CD4-positive, alpha-beta T cell treated with Interleukin-17A for 4 hours (primary cell): ENCODE measurements around the gene ZNRF2.
"Not testable (repeated sequence)": the region's sequence is repeated elsewhere in the genome, so short reads cannot be mapped to it uniquely, and the experiment has no call there.

Experiments used
- DNase-seq: peaks from one replicate; pipeline ENCODE4 v3.0.0-alpha.2; 2020; ENCODE audit warnings: mixed read lengths

The ZNRF2 gene

DNA sequence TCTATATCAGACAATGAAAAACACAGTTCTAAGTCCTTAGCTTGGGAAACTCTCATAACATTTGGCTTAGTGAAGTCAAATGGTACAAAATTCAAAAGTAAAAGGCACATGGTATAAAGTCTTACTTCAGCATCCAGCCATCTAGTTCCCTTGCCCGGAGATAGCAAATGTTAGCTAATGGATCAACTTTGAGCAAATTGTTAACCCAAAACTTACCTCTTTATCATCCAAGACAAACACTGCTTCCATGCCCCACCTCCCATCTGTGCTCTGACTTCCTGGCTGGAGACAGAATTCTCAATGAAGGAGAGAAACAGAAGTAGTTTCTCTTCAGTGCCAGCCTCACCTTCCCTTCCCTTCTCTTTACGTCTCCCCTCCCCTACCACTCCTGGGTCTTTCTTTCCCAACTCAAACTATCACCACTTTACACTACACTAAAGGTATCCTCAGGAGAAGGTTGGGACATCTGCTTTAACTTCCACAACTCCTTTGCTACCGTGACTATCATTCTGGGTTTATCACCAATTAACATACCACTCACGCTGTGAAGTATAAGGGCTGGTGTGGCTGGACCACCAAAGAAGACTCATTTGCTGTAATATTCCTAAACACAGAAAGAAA, 21.2 kb upstream of the ZNRF2 start:
- no peak for DNase-seq

DNA sequence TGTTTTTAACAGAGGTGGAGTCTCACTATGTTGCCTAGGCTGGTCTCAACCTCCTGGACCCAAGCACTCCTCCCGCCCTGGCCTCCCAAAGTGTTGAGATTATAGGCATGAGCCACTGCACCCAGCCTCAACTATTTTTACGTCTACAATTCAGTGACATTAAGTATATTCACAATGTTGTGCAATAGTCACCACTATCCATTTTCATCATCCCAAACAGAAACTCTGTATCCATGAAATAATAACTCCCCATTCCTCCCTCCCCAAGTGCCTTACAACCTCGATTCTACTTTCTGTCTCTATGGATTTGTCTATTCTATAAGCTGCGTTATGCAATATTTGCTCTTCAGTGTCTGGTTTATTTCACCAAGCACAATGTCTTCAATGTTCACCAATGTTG, 20.3 kb upstream of the ZNRF2 start:
- no peak for DNase-seq

DNA sequence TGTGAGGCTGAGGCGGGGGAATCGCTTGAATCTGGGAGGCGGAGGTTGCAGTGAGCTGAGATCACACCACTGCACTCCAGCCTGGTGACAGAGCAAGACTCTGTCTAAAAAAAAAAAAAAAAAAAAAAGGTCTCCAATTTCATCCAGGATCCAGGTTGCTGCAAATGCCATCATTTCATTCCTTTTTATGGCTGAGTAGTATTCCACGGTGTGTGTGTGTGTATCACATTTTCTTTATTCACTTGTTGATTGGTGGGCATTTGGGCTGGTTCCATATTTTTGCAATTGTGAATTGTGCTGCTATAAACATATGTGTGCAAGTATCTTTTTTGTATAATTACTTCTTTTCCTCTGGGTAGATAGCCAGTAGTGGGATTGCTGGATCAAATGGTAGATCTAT, 19.2 kb upstream of the ZNRF2 start:
- DNase-seq: not testable (repeated sequence)

DNA sequence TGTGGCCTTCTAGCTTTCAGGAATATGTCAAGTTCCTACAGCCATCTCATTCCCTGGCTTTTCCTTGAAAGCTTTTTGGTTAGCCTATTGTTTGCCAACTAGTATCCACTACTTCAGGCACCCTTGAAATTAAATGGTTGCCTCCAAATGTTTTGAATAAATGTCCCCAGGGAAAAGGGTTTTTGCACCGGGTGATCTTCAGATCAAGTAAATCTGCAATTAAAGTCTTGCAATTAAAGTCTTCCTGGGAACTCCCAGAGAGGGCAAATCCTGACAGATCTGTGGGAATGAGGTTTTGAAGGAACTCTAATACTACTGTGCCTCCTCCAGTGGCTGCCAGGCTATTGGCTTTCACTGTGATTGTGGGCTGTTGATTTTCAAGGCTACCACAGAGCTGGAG, 17.7 kb upstream of the ZNRF2 start:
- no peak for DNase-seq

DNA sequence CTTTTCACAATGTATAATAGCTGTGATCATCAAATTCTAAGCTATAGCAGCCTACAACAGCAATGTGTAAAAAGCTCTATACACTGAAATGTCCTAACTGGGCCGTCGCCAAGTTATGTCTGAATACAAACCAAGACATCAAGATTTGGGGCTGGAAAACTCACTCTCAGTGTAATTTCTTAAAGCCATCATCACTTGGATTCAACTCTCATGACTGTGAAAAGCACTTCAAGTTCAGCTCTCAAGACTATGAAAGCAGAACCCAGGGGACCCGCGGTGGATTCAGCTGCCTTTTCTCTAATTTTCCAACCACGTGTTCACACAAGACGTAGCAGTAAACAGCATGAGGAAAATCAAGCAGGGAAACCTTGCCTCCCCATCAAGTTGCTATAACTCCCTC, 15.8 kb upstream of the ZNRF2 start:
- no peak for DNase-seq

DNA sequence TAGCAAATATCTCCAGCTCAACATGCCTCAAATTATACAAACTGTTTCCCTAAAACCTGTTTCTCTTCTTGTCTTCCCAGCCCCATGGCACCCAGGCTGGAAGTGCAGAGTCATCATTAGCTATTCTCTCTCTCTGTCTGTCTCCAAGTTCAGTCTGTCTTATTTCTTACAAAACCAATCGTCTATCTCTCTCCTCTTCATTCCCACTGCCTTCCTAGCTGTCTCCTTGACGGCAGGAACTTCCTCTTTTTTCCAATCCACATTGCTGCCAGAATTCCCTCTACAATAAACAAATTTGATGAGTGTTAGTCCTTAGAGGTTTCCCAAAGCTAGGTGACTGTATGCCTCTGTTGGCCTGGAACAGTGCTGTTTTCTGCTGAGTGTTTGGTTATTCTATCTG, 14.9 kb upstream of the ZNRF2 start:
- DNase-seq: no peak

DNA sequence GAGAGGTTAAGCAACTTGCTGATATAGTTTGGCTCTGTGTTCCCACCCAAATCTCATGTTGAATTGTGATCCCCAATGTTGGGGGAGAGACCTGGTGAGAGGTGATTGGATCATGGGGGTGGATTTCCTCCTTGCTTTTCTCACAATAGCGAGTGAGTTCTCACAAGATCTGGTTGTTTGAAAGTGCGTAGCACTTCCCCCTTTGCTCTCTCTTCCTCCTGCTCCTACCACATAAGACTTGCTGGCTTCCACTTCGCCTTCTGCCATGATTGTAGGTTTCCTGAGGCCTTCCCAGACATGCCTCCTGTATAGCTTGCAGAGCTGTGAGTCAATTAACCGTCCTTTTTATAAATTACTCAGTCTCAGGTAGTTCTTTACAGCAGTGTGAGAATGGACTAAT, 13.5 kb upstream of the ZNRF2 start:
- no peak for DNase-seq

DNA sequence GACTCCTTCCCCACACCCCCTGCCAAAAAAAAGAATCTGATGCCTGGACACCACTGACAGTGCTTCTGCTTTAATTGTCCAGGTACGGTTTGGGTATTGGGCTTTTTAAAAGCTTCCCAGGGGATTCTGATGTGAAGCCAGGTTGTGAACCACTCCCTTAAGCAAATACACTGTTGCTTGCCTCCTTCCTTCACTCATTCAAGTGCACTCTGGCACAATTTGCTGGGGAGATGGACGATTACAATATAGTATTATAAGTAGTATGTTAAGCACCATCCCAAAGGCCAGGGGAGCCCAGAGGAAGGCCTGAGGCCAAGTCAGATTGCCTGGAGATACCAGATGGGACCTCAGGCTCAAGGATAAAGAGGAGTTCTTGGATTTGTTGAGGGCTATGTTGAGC, 12.3 kb upstream of the ZNRF2 start:
- DNase-seq: no peak

DNA sequence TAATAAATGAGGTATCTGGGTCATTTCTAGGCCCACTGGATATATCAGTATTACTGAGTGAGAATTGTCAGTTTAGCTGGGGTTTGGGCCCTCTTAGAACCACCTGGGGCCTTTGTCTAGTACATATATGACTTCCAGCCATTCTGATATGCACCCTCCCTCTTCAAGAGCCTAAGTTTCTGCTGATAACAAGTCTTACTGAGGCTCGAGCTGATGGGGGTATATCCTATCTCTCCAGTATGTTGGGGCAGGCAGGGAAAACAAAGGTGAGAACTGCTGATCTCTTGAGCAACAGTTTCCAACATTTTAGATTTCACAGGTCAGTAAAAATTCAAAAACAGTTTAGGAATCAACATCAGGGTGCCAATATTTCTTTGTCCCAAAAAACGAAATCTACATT, 10.8 kb upstream of the ZNRF2 start:
- DNase-seq: no peak

DNA sequence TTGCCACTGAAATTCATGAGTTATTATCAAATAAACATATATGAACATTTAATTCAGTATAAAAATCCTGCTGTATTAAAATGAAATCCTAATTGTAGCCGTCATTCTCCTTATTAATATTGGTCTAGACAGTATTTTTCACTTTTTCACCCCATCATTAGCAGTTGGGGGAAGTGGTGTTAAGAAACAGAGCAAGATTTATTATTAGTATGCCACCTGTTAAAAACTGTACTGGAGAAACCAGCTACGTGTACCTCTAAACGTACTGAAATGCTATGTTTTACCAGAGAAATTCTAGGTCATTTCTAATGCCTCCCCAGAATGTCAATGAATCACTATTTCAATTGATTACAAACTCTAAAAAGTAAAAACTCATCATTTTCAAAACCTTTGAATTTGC, 9.8 kb upstream of the ZNRF2 start:
- DNase-seq: no peak

DNA sequence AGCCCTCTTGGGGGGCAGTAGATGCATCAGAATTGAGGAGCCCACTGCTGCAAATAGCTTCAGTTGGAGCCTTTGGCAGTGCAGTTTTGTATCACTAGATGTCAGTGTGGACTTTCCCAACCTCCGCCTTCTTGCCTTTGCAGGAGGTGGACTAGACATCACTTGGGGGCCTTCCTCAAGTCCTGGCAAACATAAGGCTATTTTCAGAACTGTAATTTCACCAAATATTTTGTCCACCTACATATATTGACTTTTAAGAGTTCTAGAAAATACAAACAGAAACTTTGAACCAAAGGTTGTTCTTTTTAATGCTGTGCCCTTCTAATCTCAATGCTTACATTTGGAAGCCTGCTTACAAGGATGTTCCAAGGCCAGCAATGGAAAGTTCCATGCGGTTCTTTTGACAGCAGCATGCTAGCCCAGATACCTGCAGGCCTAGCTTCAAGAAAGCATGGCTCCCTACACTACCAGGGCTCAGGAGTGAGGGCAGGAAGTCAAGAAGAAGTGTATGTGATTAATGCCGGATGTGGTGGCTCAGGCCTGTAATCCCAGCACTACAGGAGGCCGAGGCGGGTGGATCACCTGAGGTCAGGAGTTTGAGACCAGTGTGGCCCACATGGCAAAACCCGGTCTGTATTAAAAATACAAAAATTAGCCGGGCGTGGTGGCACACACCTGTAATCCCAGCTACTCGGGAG, 8.0 kb upstream of the ZNRF2 start:
- DNase-seq: peak; percentile 66

DNA sequence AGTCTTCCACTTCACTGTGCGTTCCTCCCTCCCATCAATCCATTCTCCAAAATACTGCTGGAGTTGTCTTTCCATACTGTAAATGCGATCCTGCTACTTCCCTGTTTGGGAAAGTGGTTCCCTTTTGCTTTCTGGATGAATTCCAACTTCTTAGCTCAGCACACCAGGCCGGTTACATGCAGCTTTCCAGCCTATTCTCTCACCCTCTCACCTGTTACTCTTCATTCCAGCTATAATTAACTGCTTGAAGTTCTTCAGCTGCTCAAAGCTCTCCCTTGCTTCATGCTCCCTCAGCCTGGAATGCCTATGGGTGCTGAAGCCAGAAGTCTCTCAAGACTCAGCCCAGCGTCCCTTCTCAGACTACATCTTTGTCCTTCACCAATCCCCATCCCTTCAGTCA, 6.0 kb upstream of the ZNRF2 start:
- no peak for DNase-seq

DNA sequence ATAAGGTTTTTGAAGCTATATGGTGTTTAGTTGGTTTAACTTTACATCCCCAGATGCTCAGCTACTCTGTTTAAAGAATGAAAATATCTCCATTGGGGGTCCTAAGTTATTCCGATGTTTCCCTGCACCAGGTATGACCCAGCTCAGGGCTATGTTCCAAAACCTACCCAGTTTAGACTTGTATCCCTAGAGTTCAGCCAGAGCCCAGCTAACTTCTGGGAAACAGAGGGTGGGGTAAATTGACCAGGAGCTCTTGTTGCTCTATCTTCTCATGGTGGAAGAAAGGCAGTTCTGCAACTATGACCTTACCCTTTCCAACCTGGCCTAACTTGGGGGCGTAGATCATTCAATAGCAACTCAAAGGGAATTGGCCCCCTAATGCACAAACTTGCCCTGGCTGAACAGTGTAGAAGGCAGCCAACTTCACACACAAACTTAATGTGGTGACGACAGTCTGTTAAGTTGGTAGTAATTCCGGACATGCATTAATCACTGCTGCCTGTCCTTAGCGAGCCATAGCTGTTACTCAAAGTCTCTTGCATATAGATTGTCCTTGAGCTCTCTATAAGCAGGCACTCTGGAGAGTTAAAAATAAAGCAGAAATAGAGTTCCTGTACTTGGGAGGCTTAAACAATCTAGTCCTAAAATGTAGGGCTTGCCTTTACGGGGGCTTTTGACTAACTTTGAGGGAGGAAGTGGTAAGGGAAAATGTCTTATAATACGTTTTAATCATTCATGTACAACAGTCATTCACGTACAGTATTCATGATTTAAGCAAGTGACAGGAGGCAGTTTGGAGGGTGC, 5.3 kb upstream of the ZNRF2 start:
- no peak for DNase-seq

DNA sequence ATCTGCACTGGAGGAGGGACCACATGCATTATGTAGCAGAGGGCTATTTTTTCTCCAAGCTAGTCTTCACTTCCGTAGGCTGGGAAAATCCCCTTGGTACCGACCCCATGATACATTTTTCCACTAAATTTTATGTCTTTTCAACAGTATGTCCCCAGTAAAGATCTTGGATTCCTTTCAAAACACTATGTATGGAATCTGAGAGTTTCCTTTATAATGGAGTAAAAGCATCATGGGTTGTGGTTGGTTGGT, 4.8 kb upstream of the ZNRF2 start:
- no peak for DNase-seq

DNA sequence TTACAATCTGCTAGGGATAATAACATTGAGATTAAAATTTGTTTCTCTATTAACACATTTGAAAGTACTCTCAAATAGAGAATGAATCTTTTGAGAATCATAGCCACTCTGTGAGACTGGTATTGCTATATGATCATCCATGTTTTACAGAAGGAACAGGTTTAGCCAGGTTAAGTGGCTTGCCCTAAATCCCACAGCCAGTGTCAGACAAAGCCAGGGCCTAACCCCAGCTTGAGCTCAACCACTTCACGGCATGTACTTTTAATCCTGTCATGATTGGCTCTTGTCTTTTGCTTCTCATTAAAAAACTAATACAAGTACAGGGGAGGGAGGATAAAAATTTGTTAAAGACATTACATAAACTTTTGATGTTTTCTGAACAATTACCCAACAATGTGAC, 3.8 kb upstream of the ZNRF2 start:
- DNase-seq: no peak

DNA sequence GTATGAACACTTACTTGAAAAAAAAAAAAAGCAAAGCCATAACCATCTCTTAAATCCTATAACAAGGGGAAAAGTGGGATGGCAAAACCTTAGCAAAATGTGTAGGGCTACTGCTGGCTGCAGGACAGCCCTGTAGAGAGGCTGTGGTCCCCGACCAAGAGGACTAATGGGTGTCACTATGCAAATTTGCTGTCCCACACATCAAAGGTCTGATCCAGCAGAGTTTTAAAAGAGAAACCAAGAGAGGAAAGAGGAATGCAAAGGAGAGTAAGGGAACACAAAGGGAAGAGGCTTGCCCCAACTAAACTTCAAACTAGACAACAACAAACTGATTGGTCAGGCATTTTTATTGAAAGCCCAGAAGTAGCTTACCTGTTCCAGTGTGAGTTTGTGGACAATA, 3.1 kb upstream of the ZNRF2 start:
- no peak for DNase-seq

DNA sequence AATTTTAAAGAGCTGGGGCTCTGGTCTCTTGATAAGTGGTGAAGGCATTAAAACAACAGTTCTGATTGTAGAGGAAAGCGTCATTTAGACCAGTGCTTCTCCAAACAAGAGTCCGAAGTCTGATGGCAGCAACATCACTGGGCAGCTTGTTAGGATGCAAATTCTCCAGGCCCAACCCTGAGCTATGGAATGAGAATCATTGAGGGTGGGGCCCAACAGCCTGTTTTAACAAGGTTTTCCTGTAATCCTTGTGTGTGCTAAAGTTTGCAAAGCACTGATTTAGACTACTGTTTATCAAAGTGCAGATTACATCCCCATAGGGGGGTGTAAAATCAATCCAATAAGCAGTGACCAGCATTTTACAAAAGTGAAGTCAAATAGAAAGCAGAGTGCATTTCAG, 2.6 kb upstream of the ZNRF2 start:
- no peak for DNase-seq

DNA sequence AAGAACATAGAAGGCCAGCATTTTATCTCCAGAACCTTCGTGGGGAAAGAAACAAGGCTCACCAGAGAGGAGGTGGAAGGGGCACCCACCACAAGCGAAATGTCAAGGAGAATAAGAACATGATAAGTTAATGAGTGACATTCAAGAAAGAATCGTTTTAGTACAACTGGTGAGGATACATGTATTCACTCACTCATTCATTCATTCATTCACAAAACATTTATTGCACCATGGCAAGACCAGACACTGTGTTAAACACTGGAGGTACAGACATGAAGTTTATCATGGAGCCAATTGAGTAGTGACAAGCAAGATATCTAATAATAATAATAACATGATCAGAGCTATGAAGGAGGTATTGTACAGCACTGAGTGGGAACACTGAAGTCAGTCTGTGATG, 1.7 kb upstream of the ZNRF2 start:
- no peak for DNase-seq

DNA sequence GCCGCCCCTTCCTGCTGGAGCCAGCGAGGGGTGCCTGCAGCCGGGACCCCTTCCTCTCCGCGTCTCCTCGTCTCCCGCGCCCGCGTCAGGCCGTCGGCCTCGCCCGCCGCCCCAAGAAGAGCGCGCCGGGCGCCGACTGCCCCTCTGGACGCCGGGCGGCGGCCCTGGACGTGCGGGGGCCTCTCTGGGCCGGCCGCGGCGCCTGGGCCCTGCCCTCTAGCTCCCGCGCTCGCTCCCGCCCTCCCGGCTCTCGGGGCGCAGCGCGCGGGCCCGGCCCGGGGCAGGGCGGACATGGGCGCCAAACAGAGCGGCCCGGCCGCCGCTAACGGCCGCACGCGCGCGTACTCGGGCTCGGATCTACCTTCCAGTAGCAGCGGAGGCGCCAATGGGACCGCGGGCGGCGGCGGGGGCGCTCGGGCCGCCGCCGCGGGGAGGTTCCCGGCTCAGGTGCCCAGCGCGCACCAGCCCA, 704 bp downstream of the ZNRF2 start:
- peak; percentile 56 for DNase-seq

DNA sequence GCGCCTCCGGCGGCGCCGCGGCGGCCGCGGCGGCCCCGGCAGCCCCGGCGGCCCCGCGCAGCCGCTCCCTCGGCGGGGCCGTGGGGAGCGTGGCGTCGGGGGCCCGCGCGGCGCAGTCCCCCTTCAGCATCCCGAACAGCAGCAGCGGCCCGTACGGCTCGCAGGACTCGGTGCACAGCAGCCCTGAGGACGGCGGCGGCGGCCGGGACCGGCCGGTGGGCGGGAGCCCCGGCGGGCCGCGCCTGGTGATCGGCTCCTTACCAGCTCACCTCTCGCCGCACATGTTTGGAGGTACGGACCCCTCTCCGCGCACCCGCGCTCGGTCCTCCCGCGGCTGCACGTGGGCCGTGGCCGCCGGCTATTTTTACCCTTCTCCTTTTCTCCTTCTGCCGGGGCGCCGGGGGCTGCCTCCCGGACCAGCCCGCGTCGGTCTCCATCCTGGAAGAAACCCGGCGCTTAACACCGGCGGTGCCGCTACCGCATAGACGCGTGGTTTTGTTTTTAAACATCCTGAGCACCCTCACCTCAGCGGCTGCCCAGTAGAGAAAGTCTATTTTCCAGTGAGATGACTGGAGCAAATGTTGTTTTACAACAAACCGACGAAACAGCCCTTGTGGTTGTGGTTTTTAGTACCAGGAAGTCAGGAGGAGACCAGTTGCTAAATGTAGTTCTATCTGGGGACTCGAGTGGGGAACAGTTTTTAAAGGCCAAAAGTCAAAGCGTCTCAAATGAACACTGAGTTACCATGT, 1.3 kb downstream of the ZNRF2 start:
- DNase-seq: peak; percentile 60

DNA sequence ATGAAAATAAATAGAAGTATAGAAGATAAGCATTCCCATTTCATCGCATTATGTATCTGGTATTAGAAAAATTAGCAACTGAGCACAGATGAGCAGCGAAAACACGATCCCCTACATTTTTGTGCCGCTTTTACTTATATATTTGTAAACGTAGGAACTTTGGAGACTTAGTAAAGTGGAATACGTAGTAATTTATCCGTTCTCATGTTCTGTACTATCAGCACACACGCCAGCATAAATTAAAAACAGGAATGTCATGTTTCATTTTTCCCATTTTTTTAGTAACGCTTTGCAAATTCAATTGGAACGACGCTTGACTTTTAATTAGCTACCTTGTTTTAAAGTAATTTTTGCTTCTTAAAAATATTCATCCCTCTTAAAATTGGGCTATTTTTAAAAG, 2.4 kb downstream of the ZNRF2 start:
- DNase-seq: no peak

DNA sequence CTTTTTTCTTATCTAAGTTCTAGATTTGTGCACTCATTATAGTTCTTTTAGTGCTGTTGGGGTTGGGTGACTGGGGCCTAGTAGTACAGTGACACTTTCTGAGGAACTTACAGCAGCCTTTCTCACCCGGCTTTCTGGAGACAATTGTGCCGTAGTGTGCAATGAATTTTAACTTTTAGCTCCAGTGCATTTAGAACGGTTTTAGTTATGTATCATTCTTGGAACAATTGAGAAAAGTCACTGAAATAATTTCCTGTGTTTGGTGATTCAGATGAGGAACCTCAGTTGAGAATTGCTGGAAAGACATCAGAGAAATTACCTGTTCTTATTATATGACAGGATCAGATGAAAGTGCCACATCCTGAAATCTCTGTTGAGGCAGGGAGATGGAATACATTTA, 3.2 kb downstream of the ZNRF2 start:
- not testable (repeated sequence) for DNase-seq

DNA sequence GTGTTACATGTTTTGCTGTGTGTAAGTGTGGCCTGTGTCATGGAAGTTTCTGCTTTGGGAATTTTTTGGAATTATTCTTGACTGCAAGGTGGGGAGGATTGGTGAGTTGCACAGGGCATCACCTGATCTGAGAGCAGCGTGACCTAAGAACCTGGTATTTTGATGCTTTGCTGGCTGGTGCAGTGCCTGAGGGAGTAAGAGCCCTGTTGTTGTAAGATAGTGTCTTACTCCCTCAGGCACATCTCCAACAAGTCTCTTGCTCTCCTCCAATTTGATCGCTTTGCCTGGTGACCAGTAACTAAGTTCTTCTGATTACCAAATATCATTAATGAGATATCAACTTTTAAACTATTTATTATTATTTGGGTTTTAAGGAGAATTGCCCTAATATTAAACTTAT, 5.2 kb downstream of the ZNRF2 start:
- not testable (repeated sequence) for DNase-seq

DNA sequence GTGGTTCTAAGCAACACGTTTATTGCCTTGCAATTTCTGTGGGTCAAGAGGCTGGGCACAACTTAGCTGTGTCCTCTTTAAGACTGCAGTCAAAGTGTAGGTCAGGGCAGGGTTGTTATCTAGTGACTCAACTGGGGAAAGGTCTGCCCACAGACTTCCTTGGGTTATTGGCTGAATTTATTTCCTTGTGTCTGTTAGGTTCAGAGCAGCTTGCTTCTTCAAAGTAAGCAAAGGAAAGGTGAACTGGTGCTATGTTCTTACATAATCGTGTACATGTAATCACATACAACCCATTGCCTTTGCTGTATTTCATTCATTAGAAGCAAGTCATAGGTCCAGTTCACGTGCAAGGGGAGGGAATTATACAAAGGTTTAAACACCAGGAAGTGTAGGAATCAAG, 5.9 kb downstream of the ZNRF2 start:
- DNase-seq: peak; percentile 16
